Activated CD4-positive, CD25-positive, alpha-beta regulatory T cell treated with anti-CD3 and anti-CD28 coated beads, Interleukin-2, amount 50 U/mL, for 16 hours (primary cell): ENCODE data around the gene FBXL16.

Experiments
- DNase-seq: peaks from one replicate; pipeline ENCODE4 v3.0.0-alpha.2; 2020; ENCODE audit warnings: low read depth, low spot score

Gene FBXL16

GRCh38 chr16:734981-735881 is 29.6 kb upstream of the FBXL16 start:
- no peak for DNase-seq

- no peak for DNase-seq
Observed at GRCh38 chr16:734208-734980, 28.8 kb upstream of the FBXL16 start.

- no peak for DNase-seq
Observed at GRCh38 chr16:733382-734207, 28.0 kb upstream of the FBXL16 start.

- DNase-seq: no peak
Observed at GRCh38 chr16:732936-733335, 27.3 kb upstream of the FBXL16 start.

- no peak for DNase-seq
Observed at GRCh38 chr16:732332-732731, 26.7 kb upstream of the FBXL16 start.

GRCh38 chr16:730666-731509 is 25.3 kb upstream of the FBXL16 start:
- no peak for DNase-seq

GRCh38 chr16:729768-730665 is 24.4 kb upstream of the FBXL16 start:
- no peak for DNase-seq

GRCh38 chr16:728890-729744 is 23.5 kb upstream of the FBXL16 start:
- no peak for DNase-seq

GRCh38 chr16:728131-728889 is 22.7 kb upstream of the FBXL16 start:
- DNase-seq: no peak

GRCh38 chr16:727291-727977 is 21.8 kb upstream of the FBXL16 start:
- no peak for DNase-seq

- no peak for DNase-seq
Observed at GRCh38 chr16:726438-727290, 21.1 kb upstream of the FBXL16 start, which contains the start of the genes CCDC78 and HAGHL. CCDC78 (minus strand) TSS chr16:726443; CDS start chr16:726367, 76 bp downstream. HAGHL (plus strand) TSS chr16:727106; CDS start chr16:727510, 404 bp downstream.

GRCh38 chr16:726188-726437 is 20.5 kb upstream of the FBXL16 start:
- no peak for DNase-seq

GRCh38 chr16:725463-726187 is 20.0 kb upstream of the FBXL16 start:
- DNase-seq: no peak

- DNase-seq: no peak
Observed at GRCh38 chr16:725041-725376, 19.4 kb upstream of the FBXL16 start.

GRCh38 chr16:724188-725040 is 18.8 kb upstream of the FBXL16 start:
- no peak for DNase-seq
